Loucy (cell line): Measurements from ENCODE around the gene SAMD4A.

Experiments used
- H2AFZ ChIP-seq: fragments of 200-600 bp; sonication (generic); 2 replicates; pipeline ENCODE4 v1.6.0; 2016; ENCODE audit warnings: antibody characterized with exemption, mild to moderate bottlenecking, low read length, moderate library complexity
- H3F3A ChIP-seq: fragments of 200-600 bp; 2 replicates; pipeline ENCODE4 v1.6.0; 2016; ENCODE audit warnings: antibody characterized with exemption, low read depth, mild to moderate bottlenecking
- H3K27me3 ChIP-seq: fragments of 200-600 bp; sonication (generic); 2 replicates; pipeline ENCODE4 v1.6.1; 2014; ENCODE audit warnings: low read length, mild to moderate bottlenecking; ENCODE audit not compliant: insufficient read depth, poor library complexity, severe bottlenecking
- H3K36me3 ChIP-seq: fragments of 200-600 bp; sonication (generic); 2 replicates; pipeline ENCODE4 v1.6.1; 2016; ENCODE audit warnings: low read length; ENCODE audit not compliant: insufficient read depth
- H3K4me1 ChIP-seq: fragments of 200-600 bp; sonication (generic); 2 replicates; pipeline ENCODE4 v1.5.1; 2014; ENCODE audit warnings: low read length, mild to moderate bottlenecking; ENCODE audit not compliant: insufficient read depth, poor library complexity, severe bottlenecking
- H3K4me2 ChIP-seq: fragments of 200-600 bp; sonication (generic); 2 replicates; pipeline ENCODE4 v1.6.0; 2014; ENCODE audit warnings: antibody characterized with exemption, low read length, low read depth, mild to moderate bottlenecking; ENCODE audit not compliant: poor library complexity, severe bottlenecking
- H3K4me3 ChIP-seq: fragments of 200-600 bp; sonication (generic); 2 replicates; pipeline ENCODE4 v1.5.1; 2014; ENCODE audit warnings: low read length, mild to moderate bottlenecking, mixed read lengths; ENCODE audit not compliant: poor library complexity, severe bottlenecking
- H3K79me2 ChIP-seq: fragments of 200-600 bp; sonication (generic); 2 replicates; pipeline ENCODE4 v1.6.1; 2014; ENCODE audit warnings: low read length; ENCODE audit not compliant: insufficient read depth
- H3K9ac ChIP-seq: fragments of 200-600 bp; sonication (generic); 2 replicates; pipeline ENCODE4 v1.6.0; 2014; ENCODE audit warnings: mild to moderate bottlenecking, low read depth, low read length, moderate library complexity; ENCODE audit not compliant: poor library complexity, severe bottlenecking
- H3K9me2 ChIP-seq: fragments of 200-600 bp; sonication (generic); replicated peaks from 2 replicates; pipeline ENCODE4 v1.6.1; 2016; ENCODE audit warnings: low read depth, low read length, mixed read lengths
- H3K9me3 ChIP-seq: fragments of 200-600 bp; sonication (generic); 2 replicates; pipeline ENCODE4 v1.6.1; 2014; ENCODE audit warnings: mild to moderate bottlenecking, antibody characterized with exemption, low read length, low read depth; ENCODE audit not compliant: insufficient read depth
- H4K20me1 ChIP-seq: fragments of 200-600 bp; sonication (generic); 2 replicates; pipeline ENCODE4 v1.6.0; 2014; ENCODE audit warnings: antibody characterized with exemption, low read length, mild to moderate bottlenecking; ENCODE audit not compliant: insufficient read depth, poor library complexity, severe bottlenecking
- EZH2phosphoT487 ChIP-seq: fragments of 200-600 bp; IDR thresholded peaks from 2 replicates; pipeline ENCODE4 v1.6.1; 2018; ENCODE audit warnings: antibody characterized with exemption, mild to moderate bottlenecking, moderate library complexity, borderline replicate concordance
- TF ChIP-seq, protein P1 (sequence below): fragments of 200-600 bp; sonication (generic); conservative IDR thresholded peaks from 2 replicates; pipeline ENCODE4 v1.5.1; 2014; ENCODE audit warnings: mild to moderate bottlenecking, antibody characterized with exemption, low read length

SAMD4A gene

GRCh38 chr14:54574528-54574927, 7.6 kb downstream of the SAMD4A start:
- H3K9me2 ChIP-seq: no peaks in the 10 kb centered on the region
- H3K4me2 ChIP-seq: no peak overlapping the region
- TF ChIP-seq EZH2phosphoT487: no peak
- TF ChIP-seq, protein P1, sequence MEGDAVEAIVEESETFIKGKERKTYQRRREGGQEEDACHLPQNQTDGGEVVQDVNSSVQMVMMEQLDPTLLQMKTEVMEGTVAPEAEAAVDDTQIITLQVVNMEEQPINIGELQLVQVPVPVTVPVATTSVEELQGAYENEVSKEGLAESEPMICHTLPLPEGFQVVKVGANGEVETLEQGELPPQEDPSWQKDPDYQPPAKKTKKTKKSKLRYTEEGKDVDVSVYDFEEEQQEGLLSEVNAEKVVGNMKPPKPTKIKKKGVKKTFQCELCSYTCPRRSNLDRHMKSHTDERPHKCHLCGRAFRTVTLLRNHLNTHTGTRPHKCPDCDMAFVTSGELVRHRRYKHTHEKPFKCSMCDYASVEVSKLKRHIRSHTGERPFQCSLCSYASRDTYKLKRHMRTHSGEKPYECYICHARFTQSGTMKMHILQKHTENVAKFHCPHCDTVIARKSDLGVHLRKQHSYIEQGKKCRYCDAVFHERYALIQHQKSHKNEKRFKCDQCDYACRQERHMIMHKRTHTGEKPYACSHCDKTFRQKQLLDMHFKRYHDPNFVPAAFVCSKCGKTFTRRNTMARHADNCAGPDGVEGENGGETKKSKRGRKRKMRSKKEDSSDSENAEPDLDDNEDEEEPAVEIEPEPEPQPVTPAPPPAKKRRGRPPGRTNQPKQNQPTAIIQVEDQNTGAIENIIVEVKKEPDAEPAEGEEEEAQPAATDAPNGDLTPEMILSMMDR: no peak
- no peak overlapping the region for H3K4me3 ChIP-seq
- H3K4me1 ChIP-seq: peaks cover 10% of the 10 kb centered on the region
- no peaks in the 10 kb centered on the region; the same call in 1 of the 2 replicates for H3K36me3 ChIP-seq
- no peak overlapping the region for H2AFZ ChIP-seq
- no peaks in the 10 kb centered on the region for H3K27me3 ChIP-seq
- no peaks in the 10 kb centered on the region for H3K79me2 ChIP-seq
- no peaks in the 10 kb centered on the region for H4K20me1 ChIP-seq
- no peak overlapping the region for H3K9ac ChIP-seq
- H3F3A ChIP-seq: no peaks in the 10 kb centered on the region
- H3K9me3 ChIP-seq: peaks cover 11% of the 10 kb centered on the region

DNA sequence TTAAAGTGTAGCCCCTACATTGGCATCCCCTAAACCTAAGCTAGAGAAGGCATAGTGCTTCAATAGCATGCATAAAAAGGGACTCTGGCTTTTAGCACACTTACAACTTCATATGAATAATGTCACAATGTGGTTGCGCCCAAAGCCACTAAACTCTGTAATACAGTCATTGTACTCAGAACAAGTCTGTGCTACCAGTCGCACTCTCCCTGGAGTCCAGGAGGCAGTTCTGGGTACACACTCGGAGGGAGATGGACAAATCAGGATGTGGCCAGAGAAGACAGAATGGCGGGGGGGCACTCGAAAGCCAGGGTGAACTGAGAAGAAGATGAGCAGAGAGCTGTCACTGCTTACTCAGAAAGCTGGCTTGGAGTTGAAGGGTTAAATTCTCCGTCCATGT, 10.6 kb downstream of the SAMD4A start:
- Histone ChIP-seq H3K4me2 (no peak overlapping the region), H3K4me3 (no peak overlapping the region), H4K20me1 (no peaks in the 10 kb centered on the region), H3K4me1 (peaks cover 10% of the 10 kb centered on the region), H3K9me2 (no peaks in the 10 kb centered on the region), H3K27me3 (no peaks in the 10 kb centered on the region), H3K9me3 (peaks cover 9% of the 10 kb centered on the region), H3K79me2 (no peaks in the 10 kb centered on the region), H3K36me3 (no peaks in the 10 kb centered on the region; the same call in 1 of the 2 replicates), H2AFZ (no peak overlapping the region), H3K9ac (no peak overlapping the region), H3F3A (no peaks in the 10 kb centered on the region)
- TF ChIP-seq EZH2phosphoT487: no peak
- TF ChIP-seq, protein P1: no peak

DNA sequence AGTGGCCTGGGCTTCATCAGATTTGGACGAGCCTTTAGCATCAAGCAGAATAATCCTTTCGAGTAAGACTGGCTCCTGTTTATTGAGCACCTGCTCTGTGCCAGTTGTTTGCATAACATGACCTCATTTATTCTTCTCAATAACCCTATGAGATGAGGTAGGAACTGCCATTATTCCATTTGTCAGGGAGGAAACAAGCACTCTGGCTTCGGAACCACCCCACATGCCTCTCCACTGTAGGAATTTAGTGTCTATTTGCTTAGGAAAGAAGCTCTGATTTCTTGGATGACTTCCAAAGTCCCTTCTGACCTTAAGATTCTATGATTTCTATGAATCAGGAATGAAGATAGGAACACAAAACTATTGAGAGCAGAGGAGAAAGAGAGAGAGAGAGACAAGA, 11.0 kb downstream of the SAMD4A start:
- Histone ChIP-seq H3K4me2 (no peak overlapping the region), H4K20me1 (no peaks in the 10 kb centered on the region), H3K4me3 (no peak overlapping the region), H3F3A (no peaks in the 10 kb centered on the region), H3K9ac (no peak overlapping the region), H3K36me3 (no peaks in the 10 kb centered on the region; the same call in 1 of the 2 replicates), H3K79me2 (no peaks in the 10 kb centered on the region), H3K27me3 (no peaks in the 10 kb centered on the region), H2AFZ (no peak overlapping the region), H3K4me1 (peaks cover 10% of the 10 kb centered on the region), H3K9me2 (no peaks in the 10 kb centered on the region), H3K9me3 (peaks cover 4% of the 10 kb centered on the region)
- TF ChIP-seq, protein P1: no peak
- no peak for TF ChIP-seq EZH2phosphoT487
